ENCODE results near the gene ABCC1. TPM values are rescaled to one million over a fixed set of nuclear protein-coding genes. Genes with fewer than 3 reads are reported as not detected.

ABCC1 gene
- total RNA-seq, 1 experiment from 2014 or later = 25.0 TPM

DNA sequence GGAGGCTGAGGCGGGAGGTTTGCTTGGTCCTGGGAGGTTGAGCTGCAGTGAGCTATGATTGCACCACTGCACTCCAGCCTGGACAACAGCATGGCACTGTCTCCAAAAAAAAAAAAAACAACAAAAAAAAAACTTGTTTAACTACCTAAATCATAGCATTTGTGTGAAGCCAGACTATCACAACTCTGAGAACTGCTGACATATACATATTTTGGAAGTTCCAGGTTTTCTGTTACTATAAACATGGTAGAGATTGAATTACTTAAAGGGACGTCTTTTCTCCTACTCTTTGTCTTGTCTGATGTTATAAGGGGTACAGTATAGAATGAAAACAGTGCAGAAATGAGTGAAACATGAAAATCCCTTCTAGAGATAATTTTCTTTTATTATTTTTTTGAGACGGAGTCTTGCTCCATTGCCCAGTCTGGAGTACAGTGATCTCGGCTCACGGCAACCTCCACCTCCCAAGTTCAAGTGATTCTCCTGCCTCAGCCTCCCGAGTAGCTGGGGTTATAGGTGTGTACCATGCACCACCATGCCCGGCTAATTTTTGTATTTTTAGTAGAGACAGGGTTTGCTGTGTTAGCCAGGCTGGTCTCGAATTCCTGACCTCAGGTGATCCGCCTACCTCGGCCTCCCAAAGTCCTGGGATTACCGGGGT is 18.4 kb downstream of the ABCC1 start:
- TF ChIP-seq EZH2 (IDR thresholded peaks at IDR 0.05; ENCODE audit: borderline replicate concordance, low read depth, low read length, poor library complexity, severe bottlenecking) = no peak
- TF ChIP-seq, protein P1, sequence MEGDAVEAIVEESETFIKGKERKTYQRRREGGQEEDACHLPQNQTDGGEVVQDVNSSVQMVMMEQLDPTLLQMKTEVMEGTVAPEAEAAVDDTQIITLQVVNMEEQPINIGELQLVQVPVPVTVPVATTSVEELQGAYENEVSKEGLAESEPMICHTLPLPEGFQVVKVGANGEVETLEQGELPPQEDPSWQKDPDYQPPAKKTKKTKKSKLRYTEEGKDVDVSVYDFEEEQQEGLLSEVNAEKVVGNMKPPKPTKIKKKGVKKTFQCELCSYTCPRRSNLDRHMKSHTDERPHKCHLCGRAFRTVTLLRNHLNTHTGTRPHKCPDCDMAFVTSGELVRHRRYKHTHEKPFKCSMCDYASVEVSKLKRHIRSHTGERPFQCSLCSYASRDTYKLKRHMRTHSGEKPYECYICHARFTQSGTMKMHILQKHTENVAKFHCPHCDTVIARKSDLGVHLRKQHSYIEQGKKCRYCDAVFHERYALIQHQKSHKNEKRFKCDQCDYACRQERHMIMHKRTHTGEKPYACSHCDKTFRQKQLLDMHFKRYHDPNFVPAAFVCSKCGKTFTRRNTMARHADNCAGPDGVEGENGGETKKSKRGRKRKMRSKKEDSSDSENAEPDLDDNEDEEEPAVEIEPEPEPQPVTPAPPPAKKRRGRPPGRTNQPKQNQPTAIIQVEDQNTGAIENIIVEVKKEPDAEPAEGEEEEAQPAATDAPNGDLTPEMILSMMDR (conservative IDR thresholded peaks at IDR 0.05; ENCODE audit: low read depth, low read length) = no peak
- no peak overlapping the region for H3K27ac ChIP-seq (ENCODE audit: low read depth, low read length, poor library complexity, severe bottlenecking)

DNA sequence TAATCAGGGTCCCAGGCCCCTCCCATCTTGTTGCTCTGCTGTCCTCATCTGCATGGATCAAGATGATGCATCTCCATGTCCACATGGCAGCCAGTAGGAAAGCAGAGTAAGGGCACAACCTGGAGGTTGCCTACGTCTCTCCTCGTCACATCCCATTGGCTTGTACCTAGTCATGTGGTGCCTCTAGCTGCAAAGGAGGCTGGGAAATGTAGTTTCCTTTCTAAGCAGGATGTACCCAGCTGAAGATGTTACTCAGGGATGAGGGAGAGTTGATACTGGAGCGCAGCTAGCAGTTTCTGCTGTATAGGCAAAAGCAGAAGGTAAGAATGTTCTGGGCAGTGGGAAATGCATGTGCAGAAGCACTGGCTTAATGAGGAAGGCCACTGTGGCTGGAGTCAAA is 20.8 kb downstream of the ABCC1 start:
- Histone ChIP-seq H3K4me1 (ENCODE audit: insufficient read depth, low read length, poor library complexity, severe bottlenecking) (no peaks in the 10 kb centered on the region), H3K4me3 (ENCODE audit: low read depth, low read length, poor library complexity, severe bottlenecking) (no peak overlapping the region), H3K27me3 (replicated peaks; ENCODE audit: insufficient read depth, low read depth, low read length, poor library complexity) (no peaks in the 10 kb centered on the region), H3K27ac (ENCODE audit: low read depth, low read length, poor library complexity, severe bottlenecking) (no peak overlapping the region), H3K9me3 (ENCODE audit: low read depth, low read length, poor library complexity, severe bottlenecking) (peaks cover 6% of the 10 kb centered on the region), H3K36me3 (ENCODE audit: insufficient read depth, low read length, poor library complexity, severe bottlenecking) (no peaks in the 10 kb centered on the region)
- ChIA-PET CTCF (no interaction called here), POLR2A (ENCODE audit: low non-redundant PET) (no interaction called here)
- intact Hi-C loops (cut with micrococcal nuclease; ENCODE audit: unreplicated experiment) = no loop called here
- no TSS peak for BruUV-seq (replicated peaks)
- no peak for DNase-seq (ENCODE audit: low spot score)
- TF ChIP-seq EZH2 (IDR thresholded peaks at IDR 0.05; ENCODE audit: borderline replicate concordance, low read depth, low read length, poor library complexity, severe bottlenecking) = no peak
- TF ChIP-seq, protein P1 (conservative IDR thresholded peaks at IDR 0.05; ENCODE audit: low read depth, low read length) = no peak

More for the DNA sequence above, 18.4 kb downstream of the ABCC1 start:
- no peaks in the 10 kb centered on the region for H3K27me3 ChIP-seq (replicated peaks; ENCODE audit: insufficient read depth, low read depth, low read length, poor library complexity)
- ChIA-PET POLR2A (ENCODE audit: low non-redundant PET) (no interaction called here), CTCF (no interaction called here)
- no peaks in the 10 kb centered on the region for H3K4me1 ChIP-seq (ENCODE audit: insufficient read depth, low read length, poor library complexity, severe bottlenecking)
- no peak overlapping the region for H3K4me3 ChIP-seq (ENCODE audit: low read depth, low read length, poor library complexity, severe bottlenecking)
- BruUV-seq (replicated peaks) = no TSS peak
- intact Hi-C loops (cut with micrococcal nuclease; ENCODE audit: unreplicated experiment) = no loop called here
- DNase-seq (ENCODE audit: low spot score) = no peak
- H3K36me3 ChIP-seq (ENCODE audit: insufficient read depth, low read length, poor library complexity, severe bottlenecking) = no peaks in the 10 kb centered on the region
- H3K9me3 ChIP-seq (ENCODE audit: low read depth, low read length, poor library complexity, severe bottlenecking) = peaks cover 6% of the 10 kb centered on the region

DNA sequence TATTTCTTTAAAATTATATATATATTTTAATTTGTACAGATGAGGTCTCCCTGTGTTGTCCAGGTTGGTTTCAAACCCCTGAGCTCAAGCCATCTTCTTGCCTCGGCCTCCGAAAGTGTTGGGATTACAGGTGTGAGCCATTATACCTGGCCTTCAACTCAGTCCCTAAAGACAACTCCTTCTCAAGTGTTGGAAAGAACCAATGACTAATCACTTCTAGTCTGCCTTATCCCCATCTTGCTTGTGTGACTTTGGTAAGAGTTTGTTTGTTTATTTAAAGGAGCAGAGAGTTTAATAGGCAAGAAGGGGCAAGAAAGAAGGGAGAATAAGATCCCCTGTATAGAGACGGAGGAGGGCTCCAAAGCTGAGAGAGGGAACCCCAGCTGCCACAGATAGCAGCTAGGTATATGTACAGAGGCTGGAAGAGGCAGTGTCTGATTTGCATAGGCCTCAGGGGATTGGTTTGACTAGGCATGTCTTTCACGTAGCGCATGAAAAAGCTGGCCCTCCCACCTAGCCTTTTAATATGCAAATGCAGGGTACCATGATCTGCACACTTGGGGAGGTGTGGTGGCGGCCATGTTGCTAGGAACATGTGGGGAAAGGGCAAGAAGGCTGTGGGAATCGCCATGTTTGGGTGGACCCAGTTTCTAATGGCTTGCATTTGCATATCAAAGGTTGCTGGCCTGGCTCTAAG is 21.5 kb downstream of the ABCC1 start:
- intact Hi-C loops (cut with micrococcal nuclease; ENCODE audit: unreplicated experiment) = no loop called here
- BruUV-seq (replicated peaks) = no TSS peak
- Histone ChIP-seq H3K36me3 (ENCODE audit: insufficient read depth, low read length, poor library complexity, severe bottlenecking) (no peaks in the 10 kb centered on the region), H3K4me3 (ENCODE audit: low read depth, low read length, poor library complexity, severe bottlenecking) (no peak overlapping the region), H3K27me3 (replicated peaks; ENCODE audit: insufficient read depth, low read depth, low read length, poor library complexity) (no peaks in the 10 kb centered on the region), H3K27ac (ENCODE audit: low read depth, low read length, poor library complexity, severe bottlenecking) (no peak overlapping the region), H3K9me3 (ENCODE audit: low read depth, low read length, poor library complexity, severe bottlenecking) (peaks cover 6% of the 10 kb centered on the region), H3K4me1 (ENCODE audit: insufficient read depth, low read length, poor library complexity, severe bottlenecking) (no peaks in the 10 kb centered on the region)
- ChIA-PET CTCF (no interaction called here), POLR2A (ENCODE audit: low non-redundant PET) (no interaction called here)
- no peak for DNase-seq (ENCODE audit: low spot score)
- TF ChIP-seq, protein P1 (conservative IDR thresholded peaks at IDR 0.05; ENCODE audit: low read depth, low read length) = no peak
- no peak for TF ChIP-seq EZH2 (IDR thresholded peaks at IDR 0.05; ENCODE audit: borderline replicate concordance, low read depth, low read length, poor library complexity, severe bottlenecking)
